ENCODE data around the gene EMP1.

GRCh38 chr12:13219320-13219719 lies 22.8 kb downstream of the EMP1 start:
- TF ChIP-seq, protein P1, sequence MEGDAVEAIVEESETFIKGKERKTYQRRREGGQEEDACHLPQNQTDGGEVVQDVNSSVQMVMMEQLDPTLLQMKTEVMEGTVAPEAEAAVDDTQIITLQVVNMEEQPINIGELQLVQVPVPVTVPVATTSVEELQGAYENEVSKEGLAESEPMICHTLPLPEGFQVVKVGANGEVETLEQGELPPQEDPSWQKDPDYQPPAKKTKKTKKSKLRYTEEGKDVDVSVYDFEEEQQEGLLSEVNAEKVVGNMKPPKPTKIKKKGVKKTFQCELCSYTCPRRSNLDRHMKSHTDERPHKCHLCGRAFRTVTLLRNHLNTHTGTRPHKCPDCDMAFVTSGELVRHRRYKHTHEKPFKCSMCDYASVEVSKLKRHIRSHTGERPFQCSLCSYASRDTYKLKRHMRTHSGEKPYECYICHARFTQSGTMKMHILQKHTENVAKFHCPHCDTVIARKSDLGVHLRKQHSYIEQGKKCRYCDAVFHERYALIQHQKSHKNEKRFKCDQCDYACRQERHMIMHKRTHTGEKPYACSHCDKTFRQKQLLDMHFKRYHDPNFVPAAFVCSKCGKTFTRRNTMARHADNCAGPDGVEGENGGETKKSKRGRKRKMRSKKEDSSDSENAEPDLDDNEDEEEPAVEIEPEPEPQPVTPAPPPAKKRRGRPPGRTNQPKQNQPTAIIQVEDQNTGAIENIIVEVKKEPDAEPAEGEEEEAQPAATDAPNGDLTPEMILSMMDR (IDR thresholded peaks at IDR 0.05), result no peak
- TF ChIP-seq POLR2AphosphoS5 (IDR thresholded peaks at IDR 0.05) (no peak), POLR2A (IDR thresholded peaks at IDR 0.05) (no peak)

Data from transverse colon (tissue), 4 donors.